CD4-positive, alpha-beta T cell treated with Interleukin-4 for 4 hours (primary cell): Measurements from ENCODE around the gene VTI1A.

Source experiments
- DNase-seq: peaks from one replicate; pipeline ENCODE4 v3.0.0-alpha.2; 2020

Gene VTI1A

DNA sequence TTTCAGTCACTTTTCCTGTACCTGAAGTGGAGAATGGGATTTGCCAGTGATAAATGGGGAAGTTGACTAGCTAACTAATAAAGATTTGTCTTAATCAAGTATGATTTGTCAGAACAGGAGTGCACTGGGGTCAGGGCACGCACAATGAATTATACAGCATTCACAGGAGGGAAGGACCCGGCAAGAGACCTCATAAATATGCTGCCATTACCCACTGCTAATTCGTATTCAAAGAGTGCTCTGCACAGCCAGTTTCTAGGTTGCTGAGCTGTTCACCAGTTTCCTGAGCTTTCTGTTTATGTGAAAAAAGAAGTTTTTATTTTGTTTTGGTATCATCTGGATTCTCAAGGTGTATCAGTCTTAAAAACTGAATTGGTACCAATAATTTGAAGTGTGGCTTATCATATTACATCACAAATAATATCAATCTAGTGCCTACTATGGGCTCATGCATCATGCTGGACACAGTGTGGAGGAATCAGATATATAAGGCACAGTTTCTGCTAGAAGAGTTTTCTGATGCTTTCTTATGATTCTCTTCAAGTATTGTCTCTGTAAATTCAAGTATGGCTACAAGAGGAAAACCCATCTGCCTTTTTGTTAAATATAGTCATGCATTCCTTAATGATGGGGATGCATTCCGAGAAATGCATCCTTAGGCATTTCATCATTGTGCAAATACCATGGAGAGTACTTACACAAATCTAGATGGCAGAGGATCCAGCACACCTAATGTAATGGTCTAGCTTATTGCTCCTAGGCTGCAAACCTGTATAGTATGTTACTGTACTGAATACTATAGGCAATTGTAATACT, 202.2 kb downstream of the VTI1A start:
- no peak for DNase-seq

DNA sequence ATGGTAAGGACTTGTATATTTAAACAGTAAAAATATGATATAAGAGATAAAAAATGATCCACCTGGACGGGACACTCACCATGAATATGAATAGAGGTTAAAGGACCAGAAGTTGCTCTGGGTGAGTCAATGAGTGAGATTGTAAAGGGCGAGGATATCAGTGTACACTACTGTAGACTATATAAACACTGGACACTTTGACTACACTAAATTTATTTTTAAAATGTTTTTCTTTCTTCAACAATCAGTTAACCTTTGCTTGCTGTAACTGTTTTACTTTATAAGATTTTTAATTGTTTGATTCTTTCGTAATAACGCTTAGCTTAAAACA, 202.8 kb downstream of the VTI1A start:
- DNase-seq = no peak

DNA sequence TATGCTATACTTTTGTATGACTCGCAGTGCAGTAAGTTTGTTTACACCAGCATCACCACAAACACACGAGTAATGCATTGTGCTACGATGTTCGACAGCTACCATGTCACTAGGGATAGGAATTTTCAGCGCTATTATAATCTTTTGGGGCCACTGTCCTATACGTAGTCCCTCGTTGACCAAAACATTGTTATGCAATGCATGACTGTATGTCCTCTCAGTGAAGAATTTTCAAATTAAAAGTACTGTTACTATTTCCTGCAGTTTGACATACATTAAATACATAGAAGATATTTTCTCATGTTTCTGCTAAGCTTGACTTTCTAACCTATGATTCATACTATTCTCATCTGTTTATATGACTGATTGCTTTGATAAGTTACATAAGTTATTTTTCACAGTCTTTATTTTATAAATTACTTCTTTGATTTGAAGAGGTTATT, 203.6 kb downstream of the VTI1A start:
- DNase-seq = no peak

DNA sequence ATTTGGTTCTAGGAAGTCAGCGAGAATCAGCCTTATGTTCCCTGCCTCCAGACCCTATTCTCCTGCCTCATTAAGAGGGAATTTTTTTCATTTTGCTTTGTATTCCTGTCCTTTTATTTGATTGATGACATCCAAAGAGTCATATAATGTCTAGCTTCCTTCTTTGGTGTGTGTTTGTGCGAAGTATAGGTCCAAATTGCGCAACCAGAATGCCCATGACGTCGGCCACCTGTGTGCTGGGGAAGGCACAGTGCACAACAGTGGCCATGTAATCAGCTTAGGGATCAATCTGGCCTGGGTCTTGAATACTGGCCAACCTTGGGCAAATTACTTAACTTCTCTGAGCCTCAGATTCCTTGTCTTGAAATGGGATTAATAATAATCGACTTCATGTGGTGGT, 206.2 kb downstream of the VTI1A start:
- DNase-seq = no peak

DNA sequence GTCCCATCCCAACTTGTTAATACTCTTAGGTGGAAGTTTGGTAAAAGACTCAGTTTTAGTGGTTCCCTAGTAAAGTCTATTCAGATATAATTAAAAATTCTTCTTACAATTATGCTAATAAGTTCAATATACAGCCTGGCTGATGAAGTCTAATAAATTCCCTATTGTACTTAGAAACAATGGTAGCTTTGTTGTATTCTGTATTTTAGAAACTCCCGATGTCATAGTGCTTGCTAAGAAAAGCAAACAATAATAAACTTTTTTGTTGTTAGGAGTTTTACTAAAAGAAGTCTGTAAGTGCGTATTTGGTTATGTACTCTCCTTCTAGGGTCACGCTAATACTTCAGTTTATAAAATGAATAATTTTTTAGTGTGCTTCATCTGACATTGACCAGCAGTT, 206.8 kb downstream of the VTI1A start:
- no peak for DNase-seq

DNA sequence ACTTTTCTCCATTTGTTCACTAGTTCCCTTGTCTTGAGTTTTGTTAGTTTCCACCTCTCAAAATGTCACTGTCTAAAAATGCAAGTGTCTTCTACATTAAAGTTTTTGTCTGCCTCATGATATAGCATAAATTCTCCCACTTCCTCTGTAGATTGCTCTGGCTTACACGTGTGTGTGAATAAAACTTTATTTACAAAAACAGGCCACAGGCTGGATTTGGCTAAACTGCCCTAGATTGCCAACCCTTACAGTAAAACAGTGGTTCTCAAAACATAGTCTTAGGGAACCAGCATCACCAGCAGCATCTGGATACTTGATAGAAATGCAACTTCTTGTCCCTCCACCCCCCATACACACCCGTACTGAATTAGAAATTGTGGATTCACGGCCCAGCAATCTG, 207.8 kb downstream of the VTI1A start:
- no peak for DNase-seq

DNA sequence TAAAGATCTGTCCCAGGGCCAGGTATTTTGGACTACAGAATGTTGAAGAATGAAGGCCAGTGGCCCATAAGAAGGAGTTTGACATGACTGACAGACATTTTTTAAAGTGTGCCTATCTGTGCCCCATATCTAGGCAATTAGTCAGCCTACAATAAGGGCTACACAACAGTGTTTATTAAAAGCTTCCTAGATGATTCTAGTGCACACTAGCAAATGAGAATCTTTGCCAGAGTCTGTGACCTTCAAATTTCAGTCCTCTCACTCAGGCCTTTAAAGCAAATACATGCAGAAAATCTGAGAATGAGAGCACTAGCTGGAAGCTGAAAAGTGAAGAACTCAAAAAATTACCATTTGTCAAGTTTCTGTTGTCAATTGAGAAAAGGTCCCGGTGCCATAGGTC, 208.7 kb downstream of the VTI1A start:
- DNase-seq = no peak

DNA sequence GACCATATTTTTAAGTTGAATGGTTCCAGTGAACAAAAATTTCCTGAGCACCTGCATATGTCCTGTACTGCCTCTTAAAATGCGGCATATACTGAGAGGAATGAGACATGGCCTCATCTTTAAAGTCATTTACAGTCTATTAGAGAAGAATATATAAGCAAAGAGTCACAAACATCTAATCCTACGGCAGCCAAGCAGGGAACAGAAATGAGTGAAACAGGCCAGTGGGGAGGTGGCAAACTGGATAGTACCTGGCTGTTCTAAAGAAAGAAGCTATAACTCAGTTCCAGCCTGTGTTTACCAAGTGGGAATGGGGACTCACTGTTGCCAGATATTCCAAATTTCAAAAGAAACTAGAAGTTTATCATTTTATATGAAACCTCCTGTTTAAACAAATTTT, 211.4 kb downstream of the VTI1A start:
- no peak for DNase-seq

DNA sequence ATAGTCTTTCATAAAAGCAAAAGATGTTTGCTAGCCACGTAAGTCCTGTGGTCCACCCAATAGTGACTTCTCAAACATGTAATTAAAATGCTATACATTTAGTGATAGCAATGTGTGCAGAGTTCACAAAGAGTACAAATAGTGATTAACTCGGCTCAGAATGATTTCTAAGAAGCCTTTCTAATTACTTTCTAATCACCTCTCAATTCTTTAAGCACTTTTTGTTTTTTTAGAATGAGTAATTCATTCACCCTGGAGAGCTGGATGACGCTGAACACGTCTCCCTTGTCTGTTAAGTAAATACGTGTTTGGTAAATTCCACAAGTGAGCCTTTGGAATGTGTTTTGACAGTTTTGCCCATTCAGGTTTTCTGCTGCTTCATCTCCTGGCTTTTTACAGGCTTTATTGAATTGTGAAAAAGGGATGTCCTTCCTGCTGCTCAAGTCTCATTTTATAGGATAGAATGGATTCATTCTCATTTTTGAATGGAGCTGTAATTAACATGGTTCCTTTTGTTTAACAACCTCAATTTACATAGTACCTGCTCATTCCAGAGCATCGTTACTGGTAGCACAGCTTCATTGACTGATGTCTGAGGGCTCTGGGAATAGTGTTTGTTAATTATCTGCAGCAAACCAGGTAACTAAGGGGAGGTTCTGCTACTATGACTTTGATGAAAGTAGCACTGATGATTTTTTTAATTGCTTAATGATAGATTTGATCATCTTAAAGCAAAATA, 212.1 kb downstream of the VTI1A start:
- no peak for DNase-seq

DNA sequence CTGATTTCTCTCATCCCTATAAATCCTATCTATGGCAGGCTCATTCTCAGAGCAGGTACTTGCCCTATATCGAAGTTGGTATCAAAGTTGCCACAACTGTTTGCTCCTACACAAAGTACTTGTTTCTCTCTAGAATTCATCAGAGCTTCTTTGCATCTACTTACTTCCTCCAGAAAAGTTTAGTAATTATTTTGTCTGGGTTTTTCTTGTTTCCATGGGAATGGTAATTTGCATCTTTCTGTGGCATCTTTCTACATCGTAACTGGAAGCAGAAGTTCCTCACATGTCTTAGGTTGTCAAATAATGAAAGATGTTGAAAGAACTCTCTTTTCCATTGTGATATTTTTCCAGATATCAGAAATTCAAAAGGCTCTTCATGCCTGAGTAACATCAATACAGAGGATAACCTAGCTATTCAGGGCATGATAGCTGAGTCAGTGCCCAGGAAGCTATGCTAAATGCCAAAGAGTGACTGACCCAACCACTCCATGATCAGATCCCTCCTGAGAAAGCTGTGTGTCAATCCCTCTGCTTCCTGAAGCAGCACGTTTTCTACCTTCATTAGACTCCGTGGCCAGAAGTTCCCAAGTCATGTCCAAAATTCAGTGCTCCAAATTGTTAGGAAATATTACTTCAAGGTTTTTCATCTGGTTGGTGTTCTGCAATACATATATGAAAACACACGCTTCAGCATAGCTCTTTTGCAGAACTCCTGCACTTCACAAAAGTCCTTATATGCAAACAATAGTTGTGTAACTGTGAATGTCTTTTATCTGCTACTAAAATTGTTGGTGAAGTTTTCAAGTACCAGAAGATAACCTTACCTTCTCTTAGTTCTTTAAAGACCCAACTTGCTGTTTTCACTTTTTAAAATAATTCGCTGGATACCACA, 216.5 kb downstream of the VTI1A start:
- DNase-seq = no peak

DNA sequence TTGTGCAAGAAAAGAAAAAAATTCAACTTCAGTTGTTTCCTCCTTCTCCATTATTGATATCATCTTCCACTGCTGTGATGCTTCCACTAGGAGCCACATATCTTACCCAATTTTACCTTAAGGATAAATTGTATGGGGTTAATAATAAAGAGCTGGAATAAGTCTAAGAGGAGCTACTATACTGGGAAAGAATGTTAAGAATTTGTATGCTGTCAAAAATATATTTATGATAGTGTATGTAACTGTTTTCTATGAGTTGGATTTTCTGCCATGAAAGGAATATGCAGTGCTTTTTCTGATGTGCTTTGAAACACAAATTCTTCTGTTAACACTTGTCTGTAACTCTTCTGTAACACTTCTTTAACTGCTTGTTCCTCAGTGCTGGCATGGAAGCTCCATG, 219.1 kb downstream of the VTI1A start:
- DNase-seq = no peak

DNA sequence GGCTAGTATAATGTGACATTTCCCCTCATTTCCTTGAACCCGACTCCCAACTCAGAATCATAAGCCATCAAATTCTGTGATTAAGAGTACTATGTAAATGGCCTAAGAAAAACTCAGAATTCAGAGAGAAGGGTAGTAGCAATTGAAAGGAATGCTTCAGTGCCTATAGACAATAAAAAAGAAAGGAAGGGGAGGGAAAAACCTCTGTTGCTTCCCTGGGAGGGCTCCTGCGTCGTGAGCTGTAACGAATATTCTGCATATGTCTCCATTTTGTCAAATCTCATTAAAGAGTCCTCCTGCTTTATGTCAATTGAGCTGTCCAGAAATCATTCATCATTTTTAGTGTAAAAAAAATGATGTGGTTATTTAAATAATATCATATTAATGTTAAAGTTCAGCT, 223.0 kb downstream of the VTI1A start:
- no peak for DNase-seq

DNA sequence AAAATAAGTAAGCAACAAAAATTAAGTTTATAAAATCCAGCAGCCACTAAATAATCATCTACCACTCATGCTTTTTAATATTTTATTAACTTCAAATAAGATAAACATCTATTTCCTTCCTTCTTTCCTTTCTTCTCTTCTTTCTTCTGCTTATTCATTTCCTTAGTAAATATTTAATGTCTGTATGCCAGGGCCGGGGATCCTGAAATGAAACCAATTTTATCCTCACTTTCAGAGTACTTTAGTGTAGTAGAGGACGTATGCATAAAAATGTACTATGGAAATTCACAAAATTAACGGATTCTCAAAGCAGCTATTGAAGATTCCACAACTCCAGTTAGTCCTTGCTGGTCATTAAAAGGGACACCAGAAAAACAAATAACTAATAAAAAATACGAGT, 224.7 kb downstream of the VTI1A start:
- DNase-seq = no peak

DNA sequence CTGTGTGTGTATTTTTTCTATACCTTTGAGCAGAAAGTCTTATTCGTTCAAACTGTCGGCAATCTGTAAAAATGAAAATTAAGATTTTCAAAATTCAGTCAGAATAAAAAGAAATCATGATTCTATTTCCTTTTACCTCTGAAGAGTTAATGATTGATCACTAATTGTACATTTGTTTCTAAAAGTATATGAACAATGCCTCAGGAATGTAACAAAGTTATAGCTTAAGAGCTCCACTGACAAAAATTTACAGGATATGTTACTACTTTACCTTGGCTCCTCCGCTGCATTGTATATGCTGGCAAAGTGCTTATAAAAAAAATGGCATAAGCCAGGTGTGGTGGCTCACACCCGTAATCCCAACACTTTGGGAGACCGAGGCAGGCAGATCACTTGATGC, 225.7 kb downstream of the VTI1A start:
- DNase-seq = no peak

DNA sequence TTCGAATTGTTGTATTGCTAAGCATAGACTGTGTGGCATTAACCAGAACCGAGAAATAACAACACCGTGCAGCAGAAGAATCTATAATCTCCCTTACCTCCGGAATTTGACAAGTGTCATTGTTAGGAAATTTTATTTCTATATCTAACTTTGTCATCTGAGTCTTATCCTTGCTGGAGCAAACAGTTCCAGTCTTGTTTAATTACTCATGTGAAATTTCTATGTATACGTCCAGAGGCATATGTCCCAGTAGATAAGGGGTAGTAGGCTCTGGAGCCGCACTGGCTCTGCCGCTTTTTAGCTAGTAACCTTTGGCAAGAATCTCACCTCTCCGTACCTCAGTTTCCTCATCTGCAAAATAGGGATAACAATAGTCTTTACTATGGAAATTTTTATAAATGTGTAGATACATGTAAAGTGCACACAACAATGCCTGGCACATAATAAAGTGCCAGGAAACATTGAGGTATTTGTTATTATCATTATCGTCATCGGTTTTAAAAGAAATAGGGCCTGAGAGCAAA, 228.6 kb downstream of the VTI1A start:
- no peak for DNase-seq

DNA sequence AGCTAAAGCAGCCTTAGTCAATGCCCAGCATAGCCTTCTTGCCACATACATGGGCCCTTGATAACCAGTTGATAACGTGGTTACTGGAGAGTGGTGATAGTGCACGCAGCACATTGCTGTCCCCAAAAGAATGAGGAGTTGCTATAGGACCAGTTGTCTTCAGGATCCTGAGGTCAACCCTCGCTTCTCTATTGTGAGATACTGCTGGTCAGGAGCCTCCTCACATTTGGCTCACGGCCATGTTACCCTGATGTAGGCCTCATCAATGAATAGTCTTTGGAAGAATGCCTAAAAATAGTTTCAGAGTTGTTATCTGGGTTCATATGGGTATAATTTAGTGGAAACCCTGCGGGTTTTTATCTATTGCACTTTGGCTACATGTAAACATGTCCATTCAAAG, 230.7 kb downstream of the VTI1A start:
- DNase-seq = no peak

DNA sequence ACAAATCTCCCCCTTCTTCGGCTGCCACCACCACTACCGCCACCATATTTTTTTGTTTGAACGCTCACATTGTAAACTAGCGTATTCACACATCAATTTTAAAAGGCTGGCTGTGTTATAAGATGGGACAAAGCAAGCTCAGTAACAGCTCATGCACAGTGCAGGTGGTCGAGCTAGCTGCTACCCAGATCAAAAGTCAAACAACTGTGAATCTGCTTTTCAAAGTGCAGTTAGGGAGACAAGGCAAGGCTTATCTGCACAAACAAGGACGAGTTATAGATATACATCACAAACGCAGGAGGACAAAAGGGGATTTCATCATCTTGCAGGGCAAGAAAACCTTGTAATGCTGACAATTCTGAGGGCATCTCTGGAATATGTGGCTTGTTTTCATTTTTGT, 231.6 kb downstream of the VTI1A start:
- no peak for DNase-seq

DNA sequence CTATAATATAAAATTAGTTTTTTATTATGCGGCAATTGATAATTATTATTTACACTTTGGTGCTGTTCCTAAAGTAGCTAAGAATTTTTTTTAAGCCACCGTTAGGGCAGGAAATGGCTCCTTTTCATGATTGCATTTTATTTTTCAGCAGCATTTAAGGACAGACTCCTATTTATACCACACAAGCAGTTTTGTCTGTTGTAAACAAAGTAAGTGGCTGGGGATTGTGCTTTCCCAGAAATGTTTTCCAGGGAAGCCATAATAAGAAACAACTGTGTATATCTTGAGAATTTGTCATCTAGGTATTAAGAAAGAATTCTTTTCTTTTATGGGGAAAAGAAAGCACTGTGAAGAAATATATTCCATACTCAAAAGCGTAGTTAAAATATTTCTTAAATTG, 232.0 kb downstream of the VTI1A start:
- no peak for DNase-seq

DNA sequence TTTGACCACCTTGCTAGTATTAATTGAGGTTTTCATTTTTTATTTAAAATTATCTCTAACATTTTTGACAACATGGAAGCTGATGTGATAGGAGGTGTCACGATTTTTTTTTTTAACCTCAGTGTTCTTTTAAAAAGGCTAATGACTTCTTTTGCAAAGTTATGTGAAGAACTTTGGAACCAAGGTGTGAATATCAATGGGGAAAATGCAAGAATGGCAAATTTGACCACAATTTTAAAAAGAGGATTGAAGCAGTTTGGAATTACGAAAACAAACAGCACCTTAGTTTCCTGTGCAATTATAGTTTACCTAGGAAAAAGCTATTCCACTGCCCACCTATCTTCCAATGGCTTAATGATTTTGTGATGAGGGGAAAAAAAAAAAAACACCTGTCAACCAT, 232.4 kb downstream of the VTI1A start:
- DNase-seq = no peak

DNA sequence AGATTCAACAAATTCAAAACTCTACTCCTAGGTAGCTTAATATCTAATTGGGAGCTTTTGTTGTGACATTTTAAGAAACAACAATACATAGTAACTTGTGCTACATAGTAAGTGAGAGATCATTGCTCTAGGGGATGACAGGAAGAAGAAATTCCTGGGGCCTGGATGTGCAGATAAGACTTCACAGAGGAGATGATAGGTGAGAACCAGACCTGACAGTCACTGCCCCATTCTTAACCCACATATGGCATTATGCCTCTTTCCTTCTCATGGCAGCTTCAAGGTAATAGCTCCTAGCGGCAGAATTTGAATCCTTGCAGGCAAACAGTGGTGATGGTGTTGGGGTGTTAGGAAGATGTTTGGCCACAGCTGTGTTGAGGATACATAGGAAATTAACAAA, 233.6 kb downstream of the VTI1A start:
- no peak for DNase-seq

DNA sequence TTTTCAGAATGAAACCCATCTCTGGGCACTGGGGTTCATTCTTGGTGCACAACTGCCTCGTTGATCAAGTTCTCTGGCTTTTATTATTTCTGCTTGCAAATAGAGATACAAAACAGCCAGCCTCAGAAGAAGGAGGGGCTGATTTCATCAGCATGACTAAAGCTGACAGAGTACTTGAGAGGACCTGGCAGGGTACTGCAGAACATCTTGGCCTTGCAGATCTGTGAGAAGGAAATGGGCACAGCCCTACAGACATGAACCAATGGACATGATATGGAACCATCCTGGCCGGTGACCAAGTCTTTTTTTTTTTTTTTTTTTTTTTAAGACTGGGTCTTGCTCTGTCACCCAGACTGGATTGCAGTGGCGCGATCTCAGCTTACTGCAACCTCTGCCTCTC, 240.6 kb downstream of the VTI1A start:
- no peak for DNase-seq

DNA sequence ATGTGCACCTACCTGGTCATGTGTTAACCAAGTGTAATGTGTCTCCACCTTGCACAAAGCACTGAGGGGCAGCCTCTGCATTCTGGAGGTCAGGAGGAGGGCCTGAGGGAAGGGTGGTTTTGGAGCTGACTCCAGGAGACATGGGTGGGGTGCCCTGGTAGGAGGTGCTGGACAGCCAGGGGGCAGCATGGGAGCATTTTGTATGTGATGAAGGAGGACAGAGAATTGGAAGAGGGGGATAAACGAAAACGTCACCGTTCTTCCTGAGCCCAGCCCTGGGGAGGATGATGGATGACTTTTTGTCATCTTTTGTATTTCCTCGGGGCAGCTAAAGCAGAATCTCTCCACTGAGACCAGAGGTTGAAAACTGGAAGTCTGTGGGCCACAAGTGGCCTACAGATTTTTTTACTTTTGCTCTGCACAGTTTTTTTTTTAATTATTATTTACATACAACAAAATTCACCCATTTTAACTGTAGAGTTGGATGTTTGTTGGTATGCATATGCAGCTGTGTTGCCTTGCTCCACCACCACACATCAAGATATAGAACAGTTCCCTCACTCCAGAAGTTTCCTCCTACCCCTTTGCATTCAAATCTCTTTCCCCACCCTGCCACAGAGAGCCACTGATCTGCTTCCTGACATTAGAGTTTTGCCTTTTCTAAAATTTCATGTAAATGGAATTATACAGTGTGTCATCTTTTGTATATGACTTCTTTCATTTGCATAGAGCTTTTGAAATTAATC, 242.5 kb downstream of the VTI1A start:
- no peak for DNase-seq

DNA sequence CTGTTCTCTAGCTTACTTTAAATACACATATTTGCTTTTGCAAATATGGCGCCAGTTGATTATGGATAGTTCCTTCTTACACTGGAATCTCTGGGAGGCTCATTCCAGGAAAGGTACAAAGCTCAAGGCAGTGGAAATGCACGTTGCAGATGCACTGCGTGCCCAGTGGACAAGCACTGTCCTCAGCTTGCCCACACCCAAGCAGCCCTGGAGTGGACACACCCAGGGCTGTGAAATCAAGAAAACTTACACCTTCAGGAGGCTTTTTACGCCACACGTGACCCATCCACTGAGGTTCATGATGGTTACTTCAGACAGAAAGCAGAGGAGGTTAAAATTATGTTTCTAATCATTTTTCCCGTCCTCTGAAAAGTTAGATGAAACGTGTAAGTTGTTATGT, 248.5 kb downstream of the VTI1A start:
- DNase-seq = no peak
